ENCODE results near the gene PDE6D. TPM values are rescaled to one million over a fixed set of nuclear protein-coding genes. Genes with fewer than 3 reads are reported as not detected.

PDE6D gene
- total and polyA plus RNA-seq, 2 of the 4 experiments (the other 2 are of a cell fraction): 13.8 to 24.7 TPM

DNA sequence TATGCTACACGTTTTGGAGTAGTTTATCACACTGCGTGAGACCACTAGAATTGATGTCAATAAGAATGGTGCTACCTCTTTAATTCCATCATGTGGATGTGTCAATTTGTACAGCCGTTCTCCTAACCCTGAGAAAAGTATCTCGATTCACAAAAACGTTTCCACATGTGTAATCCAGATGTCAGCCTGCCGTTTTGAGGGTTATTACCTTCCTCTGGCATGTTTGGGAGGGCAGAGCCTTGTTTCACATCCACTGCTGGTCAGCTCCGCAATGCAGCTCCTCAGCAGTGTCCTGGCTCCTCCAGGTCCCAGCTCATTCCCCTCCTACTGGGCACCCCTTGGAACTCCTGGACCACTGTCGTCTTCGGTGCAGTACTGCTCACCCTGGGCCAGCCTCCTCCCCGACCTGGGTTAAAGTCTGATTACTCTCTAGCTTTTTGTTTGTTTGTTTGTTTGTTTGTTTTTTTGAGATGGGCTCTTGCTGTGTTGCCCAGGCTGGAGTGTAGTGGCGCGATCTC, 39.8 kb upstream of the PDE6D start:
- H3K4ac ChIP-seq (ENCODE audit: low read depth, low read length): no peak overlapping the region
- peaks cover 5% of the 10 kb centered on the region for H3K9me3 ChIP-seq (ENCODE audit: control insufficient read depth, insufficient read depth, low read length)
- no peak for DNase-seq
- no peak overlapping the region for H2AFZ ChIP-seq (replicated peaks; ENCODE audit: low read length, poor library complexity)
- peaks cover 3% of the 10 kb centered on the region for H3K27me3 ChIP-seq (ENCODE audit: control insufficient read depth, insufficient read depth, low read length)
- no CpG with 5 or more reads among the region's 12 CpGs for WGBS, 2 experiments (ENCODE audit: extremely low coverage in 2 of 2, insufficient read length in 1 of 2)
- no peak overlapping the region for H4K5ac ChIP-seq (ENCODE audit: low read depth, low read length)
- H3K4me3 ChIP-seq (ENCODE audit: insufficient read depth, low read depth, low read length): no peak overlapping the region
- H2BK20ac ChIP-seq (ENCODE audit: low read depth, low read length): no peak overlapping the region
- no peaks in the 10 kb centered on the region for H3K4me1 ChIP-seq (ENCODE audit: control insufficient read depth, insufficient read depth, low read length)
- no TSS peak for BruUV-seq (replicated peaks)
- no peak overlapping the region for H2BK15ac ChIP-seq (ENCODE audit: low read depth, low read length)
- H3K9me1 ChIP-seq (ENCODE audit: insufficient read depth, low read length): no peaks in the 10 kb centered on the region
- intact Hi-C loops (cut with micrococcal nuclease): no loop called here
- ATAC-seq (ENCODE audit: low read depth): no peak
- no peak overlapping the region for H2BK120ac ChIP-seq (ENCODE audit: low read depth, low read length)
- H3K27ac ChIP-seq (ENCODE audit: insufficient read depth, low read length): no peak overlapping the region
- H4K91ac ChIP-seq (ENCODE audit: insufficient read depth, low read depth, low read length): no peak overlapping the region
- H3K18ac ChIP-seq (ENCODE audit: low read depth, low read length): no peak overlapping the region
- H3K4me2 ChIP-seq (ENCODE audit: low read depth, low read length): no peak overlapping the region
- no peak overlapping the region for H4K8ac ChIP-seq (ENCODE audit: low read depth in 2 of 2, low read length in 2 of 2)
- no peak overlapping the region for H3K23ac ChIP-seq (ENCODE audit: low read depth, low read length)
- dilution Hi-C loops (cut with HindIII; ENCODE audit: low sequenced_read_pairs, unreplicated experiment): no loop called here
- H3K79me1 ChIP-seq (ENCODE audit: low read depth in 1 of 2, low read length in 2 of 2): no peaks in the 10 kb centered on the region
- ChIA-PET CTCF (interaction anchor here (1.0 kb wide), 1 partner anchor 10 kb away, joined by 3 read pairs; no protein-coding TSS in a partner anchor), POLR2A (ENCODE audit: unreplicated experiment) (no interaction called here)
- no peak overlapping the region for H2AK5ac ChIP-seq (ENCODE audit: low read depth, low read length)
- no peak overlapping the region for H3K14ac ChIP-seq (replicated peaks; ENCODE audit: low read depth, low read length)
- no peak for TF ChIP-seq CHD1 (IDR thresholded peaks at IDR 0.05; ENCODE audit: low read depth, low read length)
- TF ChIP-seq SMC3 (IDR thresholded peaks at IDR 0.05; ENCODE audit: low read depth, low read length): no peak
- no peak for TF ChIP-seq RFX5 (IDR thresholded peaks at IDR 0.05; ENCODE audit: low read depth, low read length)
- TF ChIP-seq, protein P1, sequence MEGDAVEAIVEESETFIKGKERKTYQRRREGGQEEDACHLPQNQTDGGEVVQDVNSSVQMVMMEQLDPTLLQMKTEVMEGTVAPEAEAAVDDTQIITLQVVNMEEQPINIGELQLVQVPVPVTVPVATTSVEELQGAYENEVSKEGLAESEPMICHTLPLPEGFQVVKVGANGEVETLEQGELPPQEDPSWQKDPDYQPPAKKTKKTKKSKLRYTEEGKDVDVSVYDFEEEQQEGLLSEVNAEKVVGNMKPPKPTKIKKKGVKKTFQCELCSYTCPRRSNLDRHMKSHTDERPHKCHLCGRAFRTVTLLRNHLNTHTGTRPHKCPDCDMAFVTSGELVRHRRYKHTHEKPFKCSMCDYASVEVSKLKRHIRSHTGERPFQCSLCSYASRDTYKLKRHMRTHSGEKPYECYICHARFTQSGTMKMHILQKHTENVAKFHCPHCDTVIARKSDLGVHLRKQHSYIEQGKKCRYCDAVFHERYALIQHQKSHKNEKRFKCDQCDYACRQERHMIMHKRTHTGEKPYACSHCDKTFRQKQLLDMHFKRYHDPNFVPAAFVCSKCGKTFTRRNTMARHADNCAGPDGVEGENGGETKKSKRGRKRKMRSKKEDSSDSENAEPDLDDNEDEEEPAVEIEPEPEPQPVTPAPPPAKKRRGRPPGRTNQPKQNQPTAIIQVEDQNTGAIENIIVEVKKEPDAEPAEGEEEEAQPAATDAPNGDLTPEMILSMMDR (conservative IDR thresholded peaks at IDR 0.05; ENCODE audit: low read depth, low read length): no peak
- TF ChIP-seq RCOR1 (IDR thresholded peaks at IDR 0.05; ENCODE audit: insufficient replicate concordance, low read length): no peak
- no peak overlapping the region for H2AK9ac ChIP-seq (replicated peaks; ENCODE audit: low read depth, low read length, poor library complexity)
- H3K36me3 ChIP-seq (ENCODE audit: control insufficient read depth, insufficient read depth, low read length): no peaks in the 10 kb centered on the region
- no peak overlapping the region for H3K56ac ChIP-seq (ENCODE audit: extremely low read depth, insufficient read depth, low read length)
- in situ Hi-C loops (cut with MboI; ENCODE audit: low sequenced_read_pairs): no loop called here
- H2BK5ac ChIP-seq (ENCODE audit: low read depth, low read length, poor library complexity, severe bottlenecking): no peak overlapping the region
- no peaks in the 10 kb centered on the region for H4K20me1 ChIP-seq (ENCODE audit: insufficient read depth, low read length)
- H3K9ac ChIP-seq (ENCODE audit: low read depth, low read length): no peak overlapping the region

All from IMR-90 (cell line).